Activated CD8-positive, alpha-beta T cell treated with anti-CD3 and anti-CD28 coated beads for 36 hours (primary cell): ENCODE results near the gene MMEL1. TPM values are rescaled to one million over a fixed set of nuclear protein-coding genes. Genes with fewer than 3 reads are reported as not detected.

ENCODE experiments used
- ATAC-seq: fragments of 200-7000 bp; cut with Tn5 transposase; one replicate; pipeline ENCODE4 v1.10.0; 2021; ENCODE audit warnings: mild to moderate bottlenecking, moderate library complexity
- CTCF ChIA-PET: fragments of 350-600 bp; sonication (Branson Sonifier 250); formaldehyde crosslinking; loops from one replicate; lab custom pipeline; 2021; ENCODE audit warnings: antibody characterized with exemption; lab: Charles Lee
- POLR2A ChIA-PET: fragments of 350-600 bp; sonication (Branson Sonifier 250); formaldehyde crosslinking; loops from one replicate; lab custom pipeline; 2021; ENCODE audit warnings: antibody characterized with exemption; lab: Charles Lee
- DNase-seq: peaks from one replicate; pipeline ENCODE4 v3.0.0-alpha.2; 2020
- H3K27ac Mint-ChIP-seq: one replicate; pipeline ENCODE4 v1.8.0; 2021; ENCODE audit warnings: mild to moderate bottlenecking, mixed read lengths
- H3K27me3 Mint-ChIP-seq: one replicate; pipeline ENCODE4 v1.8.0; 2021; ENCODE audit warnings: mixed read lengths
- H3K36me3 Mint-ChIP-seq: one replicate; pipeline ENCODE4 v1.8.0; 2021; ENCODE audit warnings: low read depth, mixed read lengths
- H3K4me1 Mint-ChIP-seq: one replicate; pipeline ENCODE4 v1.8.0; 2021; ENCODE audit warnings: low read depth, mixed read lengths
- H3K4me3 Mint-ChIP-seq: one replicate; pipeline ENCODE4 v1.8.0; 2021; ENCODE audit warnings: mild to moderate bottlenecking, moderate library complexity, mixed read lengths
- H3K9me3 Mint-ChIP-seq: one replicate; pipeline ENCODE4 v1.8.0; 2021; ENCODE audit warnings: mixed read lengths
- CTCF ChIP-seq: fragments of 200-600 bp; IDR thresholded peaks from one replicate; pipeline ENCODE4 v1.8.0; 2022; ENCODE audit warnings: antibody characterized with exemption, mild to moderate bottlenecking
- intact Hi-C: fragments of 100-400 bp; cut with micrococcal nuclease; formaldehyde crosslinking; loops from one replicate; pipeline ENCODE4 v1.10.0; 2022
- total RNA-seq, 2 experiments: library from RNA; stranded (reverse); gene quantifications; one replicate each; pipeline ENCODE4 v1.2.3, GENCODE V29; 2021

MMEL1 gene
- total RNA-seq, 2 experiments from 2014 or later: 1.8 to 3.1 TPM

DNA sequence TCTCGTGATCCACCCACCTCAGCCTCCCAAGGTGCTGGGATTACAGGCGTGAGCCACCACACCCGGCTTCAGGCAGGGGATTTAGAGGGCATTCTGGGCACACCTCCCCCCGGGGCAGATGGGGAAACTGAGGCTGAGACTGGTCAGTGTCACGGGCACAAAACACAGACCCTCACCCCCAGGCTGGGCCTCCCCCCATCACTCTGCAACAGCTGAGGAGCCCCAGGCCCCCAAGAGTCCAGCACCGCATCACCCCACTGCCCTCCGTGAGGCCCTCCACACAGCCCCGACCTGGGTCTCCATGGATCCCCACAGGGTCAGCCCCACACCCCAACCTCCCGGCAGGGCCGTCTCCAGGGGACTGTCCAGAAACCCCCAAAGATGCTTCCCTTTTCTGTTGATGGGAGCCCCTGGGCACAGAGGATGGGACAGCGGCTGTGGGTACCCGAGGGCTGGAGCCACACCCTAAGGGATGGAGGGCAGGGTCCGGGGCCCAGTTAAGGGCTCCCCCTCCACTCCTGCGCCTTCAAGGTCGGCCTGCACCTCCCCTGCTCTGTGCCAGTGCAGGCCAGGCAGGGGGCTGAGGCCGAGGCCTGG, 65.6 kb downstream of the MMEL1 start:
- no peak for ATAC-seq
- no peak overlapping the region for H3K27ac Mint-ChIP-seq
- DNase-seq: no peak
- no peak overlapping the region for H3K4me3 Mint-ChIP-seq
- H3K9me3 Mint-ChIP-seq: no peaks in the 10 kb centered on the region
- peaks cover 7% of the 10 kb centered on the region for H3K36me3 Mint-ChIP-seq
- H3K4me1 Mint-ChIP-seq: peaks cover 2% of the 10 kb centered on the region
- H3K27me3 Mint-ChIP-seq: no peaks in the 10 kb centered on the region
- POLR2A ChIA-PET: no interaction called here
- CTCF ChIA-PET: no interaction called here
- no peak for TF ChIP-seq CTCF
- intact Hi-C loops: no loop called here

DNA sequence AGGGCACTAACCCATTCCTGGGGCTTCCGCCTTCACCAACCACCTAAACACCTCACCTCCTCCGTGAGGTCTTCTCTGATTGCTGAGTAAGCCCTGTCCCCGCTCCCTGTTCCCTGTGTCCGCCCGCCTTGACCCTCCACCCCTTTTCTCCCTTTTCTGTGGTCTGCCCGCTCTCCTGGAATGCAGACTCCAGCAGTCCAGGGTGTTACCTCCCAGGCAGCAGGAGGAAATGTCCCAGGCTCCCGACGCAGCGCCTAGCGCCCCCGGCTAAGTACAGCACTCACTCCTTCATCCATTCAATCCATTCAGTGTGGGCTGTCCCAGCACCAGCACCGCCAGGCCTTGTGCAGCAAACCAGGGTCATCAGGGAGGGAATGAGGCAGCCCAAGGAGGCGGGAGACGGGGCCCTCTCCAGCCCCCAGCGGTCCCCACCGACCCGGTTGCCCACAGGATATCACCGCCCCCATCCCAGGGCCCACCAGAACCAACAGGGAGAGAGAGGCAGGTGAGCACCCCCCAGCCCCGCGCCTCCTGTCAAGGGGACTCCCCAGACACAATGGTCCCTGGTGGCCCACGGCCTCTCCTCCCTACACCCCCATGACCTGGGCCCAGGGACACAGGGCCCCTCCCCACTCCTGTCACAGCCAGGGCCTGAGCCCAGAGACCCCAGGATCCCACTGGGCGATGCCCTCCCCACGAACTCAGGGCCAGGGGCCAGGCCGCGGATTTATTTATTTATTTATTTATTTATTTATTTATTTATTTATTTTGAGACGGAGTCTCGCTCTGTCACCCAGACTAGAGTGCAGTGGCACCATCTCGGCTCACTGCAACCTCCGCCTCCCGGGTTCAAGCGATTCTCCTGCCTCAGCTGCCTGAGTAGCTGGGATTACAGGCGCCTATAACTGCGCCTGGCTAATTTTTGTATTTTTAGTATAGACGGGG, 66.4 kb downstream of the MMEL1 start:
- no peaks in the 10 kb centered on the region for H3K9me3 Mint-ChIP-seq
- ChIA-PET CTCF (no interaction called here), POLR2A (no interaction called here)
- H3K27me3 Mint-ChIP-seq: no peaks in the 10 kb centered on the region
- peaks cover 5% of the 10 kb centered on the region for H3K4me1 Mint-ChIP-seq
- intact Hi-C loops: no loop called here
- no peak for TF ChIP-seq CTCF
- H3K36me3 Mint-ChIP-seq: peaks cover 10% of the 10 kb centered on the region
- no peak overlapping the region for H3K4me3 Mint-ChIP-seq
- ATAC-seq: no peak
- no peak overlapping the region for H3K27ac Mint-ChIP-seq
- DNase-seq: no peak

- Mint-ChIP-seq H3K36me3 (peaks cover 11% of the 10 kb centered on the region), H3K9me3 (no peaks in the 10 kb centered on the region), H3K27ac (no peak overlapping the region), H3K4me1 (peaks cover 7% of the 10 kb centered on the region), H3K4me3 (no peak overlapping the region), H3K27me3 (no peaks in the 10 kb centered on the region)
- DNase-seq (no peak), ATAC-seq (no peak)
- TF ChIP-seq CTCF: no peak
- ChIA-PET CTCF (interaction anchor here (0.8 kb wide), 1 partner anchor 184 kb away, joined by 3 read pairs; no protein-coding TSS in a partner anchor), POLR2A (interaction anchor here (1.0 to 5.8 kb wide), 3 partner anchors 9 to 20 kb away, joined by 3 to 43 read pairs (median 3); partner anchors contain the start of genes PRXL2B and TNFRSF14)
- intact Hi-C loops: no loop called here
Measured at GRCh38 chr1:2564815-2565374, 67.9 kb downstream of the MMEL1 start.

DNA sequence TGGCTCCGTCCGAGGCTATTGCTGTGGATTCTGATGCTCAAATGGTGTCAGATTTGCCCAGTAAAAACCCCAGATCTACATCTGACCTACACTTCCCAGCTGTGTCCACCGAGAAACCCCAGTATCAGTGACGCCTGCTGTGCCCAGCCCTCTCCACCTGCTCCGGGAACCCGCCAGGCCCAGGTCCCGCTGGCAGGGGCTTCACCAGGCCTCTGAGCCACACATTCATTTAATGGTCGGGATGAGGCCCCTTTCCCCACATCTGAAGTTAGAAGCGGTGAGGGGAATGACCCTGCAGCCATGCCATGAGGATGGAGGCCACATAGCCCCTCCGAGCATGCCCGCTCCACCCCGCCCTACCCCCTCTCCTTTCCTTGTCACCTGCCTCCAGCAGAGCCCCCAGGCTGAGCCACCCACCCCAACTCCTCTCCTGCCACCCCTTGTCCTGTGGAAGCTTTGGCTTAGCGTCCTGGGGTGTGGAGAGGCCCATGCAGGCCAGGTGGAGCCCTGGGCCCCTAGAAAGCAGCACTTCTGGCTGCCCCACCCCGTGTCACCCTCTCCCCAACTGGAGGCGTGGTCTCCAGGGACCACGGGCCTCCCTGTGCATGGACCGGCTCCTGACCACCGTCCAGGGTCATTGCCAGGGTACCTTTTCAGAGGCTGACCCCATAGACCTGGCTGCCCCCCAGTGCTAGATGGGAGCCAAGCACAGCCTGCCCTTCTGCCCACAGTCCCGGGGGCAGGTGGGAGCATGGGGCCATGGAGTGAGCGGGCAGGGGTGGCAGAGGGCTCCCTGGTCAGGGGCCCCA, 68.6 kb downstream of the MMEL1 start:
- intact Hi-C loops: no loop called here
- H3K27me3 Mint-ChIP-seq: no peaks in the 10 kb centered on the region
- H3K36me3 Mint-ChIP-seq: peaks cover 11% of the 10 kb centered on the region
- no peaks in the 10 kb centered on the region for H3K9me3 Mint-ChIP-seq
- POLR2A ChIA-PET: interaction anchor here (0.9 to 5.8 kb wide), 5 partner anchors 7 to 21 kb away, joined by 3 to 43 read pairs (median 3); partner anchors contain the start of genes PRXL2B and TNFRSF14
- DNase-seq (no peak), ATAC-seq (no peak)
- no peak for TF ChIP-seq CTCF
- no peak overlapping the region for H3K4me3 Mint-ChIP-seq
- CTCF ChIA-PET: interaction anchor here (1.1 kb wide), 1 partner anchor 21 kb away, joined by 3 read pairs; no protein-coding TSS in a partner anchor
- H3K27ac Mint-ChIP-seq: no peak overlapping the region
- H3K4me1 Mint-ChIP-seq: peaks cover 7% of the 10 kb centered on the region
